ENCODE results near the gene ANKRD11. TPM values are rescaled to one million over a fixed set of nuclear protein-coding genes. Genes with fewer than 3 reads are reported as not detected.

Gene ANKRD11
- total RNA-seq, 4 donors from 2014 or later: 67.0 to 107 (median 88.9) TPM

DNA sequence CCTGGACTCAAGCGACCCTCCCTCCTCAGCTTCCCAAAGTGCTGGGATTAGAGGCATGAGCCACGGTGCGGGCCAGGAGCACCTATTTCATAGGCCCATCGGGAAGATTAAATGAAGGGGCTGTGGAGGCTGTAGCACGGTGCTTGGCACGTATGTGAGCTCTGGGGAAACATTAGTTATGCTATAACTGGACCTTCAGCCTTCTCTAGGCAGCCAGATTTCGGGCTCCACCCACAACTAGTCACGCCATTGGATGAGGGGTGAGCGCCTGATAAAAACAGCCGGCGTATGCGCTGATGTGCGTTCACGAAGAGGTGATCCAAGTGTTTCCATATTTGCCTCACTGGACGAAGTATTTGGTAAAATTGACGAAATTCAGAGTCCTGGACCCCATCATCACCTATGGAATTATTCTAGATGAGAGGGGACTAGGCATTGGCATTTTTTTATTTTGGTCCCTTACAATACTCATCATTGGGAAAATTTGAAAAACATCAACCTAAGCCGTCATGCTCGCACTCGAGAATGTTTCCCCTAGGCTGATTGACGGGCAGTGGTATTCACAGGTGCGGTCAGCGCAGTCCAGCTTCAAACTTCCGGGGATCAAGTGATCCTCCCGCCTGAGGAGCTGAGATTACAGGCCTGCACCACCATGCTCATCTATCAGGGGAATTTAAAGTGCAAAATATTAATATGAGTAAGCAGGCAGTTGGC lies 1.8 kb upstream of the ANKRD11 start:
- Histone ChIP-seq H3K27ac (peak overlapping the region in 3 of 4 donors; percentile 89 to 99 (median 94)), H3K9me3 (no peaks in the 10 kb centered on the region), H3K4me3 (peak overlapping the region in 1 of 2 donors; percentile 86), H3K36me3 (peaks cover 0 to 10% of the 10 kb centered on the region in 2 donors), H3K27me3 (no peaks in the 10 kb centered on the region), H3K4me1 (peaks cover 2 to 40% (median 14%) of the 10 kb centered on the region in 3 donors)
- TF ChIP-seq CTCF (IDR thresholded peaks at IDR 0.05): no peak
- no peak for TF ChIP-seq POLR2AphosphoS5 (IDR thresholded peaks at IDR 0.05)
- no peak for TF ChIP-seq POLR2A (IDR thresholded peaks at IDR 0.05)
- TF ChIP-seq EP300 (IDR thresholded peaks at IDR 0.05): no peak
- 64 to 79% methylated on average over 6 to 16 of the region's 24 CpGs for WGBS, 2 donors (ENCODE audit: low coverage in 1 of 2)
- no peak for ATAC-seq

DNA sequence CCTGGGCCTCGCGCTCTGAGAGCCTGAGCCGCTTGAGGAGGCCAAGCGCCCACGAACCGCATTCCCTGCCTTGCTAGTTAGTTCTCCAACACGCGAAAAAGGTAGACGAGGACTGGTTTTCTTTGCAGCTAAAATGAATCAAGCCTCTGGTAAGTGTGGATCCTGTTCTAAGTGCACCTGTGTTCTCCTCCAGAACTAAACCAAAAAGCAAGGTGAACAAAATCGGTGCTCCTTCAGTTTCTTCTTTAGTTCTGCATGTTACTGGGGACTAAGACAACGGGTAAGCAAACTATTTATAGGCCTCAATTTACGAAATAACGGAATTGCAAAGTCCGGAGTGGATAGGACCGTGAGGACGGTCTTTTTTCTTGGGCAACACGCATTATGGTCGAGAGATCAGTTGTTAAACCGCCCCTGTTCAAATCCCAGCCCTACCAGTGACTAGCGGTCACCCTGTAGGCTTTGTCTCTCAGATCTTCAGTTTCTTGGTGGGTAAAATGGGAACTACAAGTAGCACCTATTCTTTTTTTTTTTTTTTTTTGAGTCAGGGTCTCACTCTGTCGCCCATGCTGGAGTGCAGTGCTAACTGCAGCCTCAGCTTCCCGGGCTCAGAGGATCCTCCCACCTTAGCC lies 993 bp upstream of the ANKRD11 start:
- Histone ChIP-seq H3K27me3 (no peaks in the 10 kb centered on the region), H3K4me1 (peaks cover 2 to 48% (median 15%) of the 10 kb centered on the region in 3 donors), H3K9me3 (no peaks in the 10 kb centered on the region), H3K36me3 (peaks cover 0 to 10% of the 10 kb centered on the region in 2 donors), H3K4me3 (peak overlapping the region; percentile 33 to 86), H3K27ac (peak overlapping the region; percentile 60 to 99 (median 92))
- 2 to 5% methylated on average over 13 of the region's 22 CpGs for WGBS, 2 donors (ENCODE audit: low coverage in 1 of 2)
- TF ChIP-seq EP300 (IDR thresholded peaks at IDR 0.05): no peak
- peak in 2 of 4 experiments; percentile 20 to 24 for TF ChIP-seq CTCF (IDR thresholded peaks at IDR 0.05)
- no peak for ATAC-seq

DNA sequence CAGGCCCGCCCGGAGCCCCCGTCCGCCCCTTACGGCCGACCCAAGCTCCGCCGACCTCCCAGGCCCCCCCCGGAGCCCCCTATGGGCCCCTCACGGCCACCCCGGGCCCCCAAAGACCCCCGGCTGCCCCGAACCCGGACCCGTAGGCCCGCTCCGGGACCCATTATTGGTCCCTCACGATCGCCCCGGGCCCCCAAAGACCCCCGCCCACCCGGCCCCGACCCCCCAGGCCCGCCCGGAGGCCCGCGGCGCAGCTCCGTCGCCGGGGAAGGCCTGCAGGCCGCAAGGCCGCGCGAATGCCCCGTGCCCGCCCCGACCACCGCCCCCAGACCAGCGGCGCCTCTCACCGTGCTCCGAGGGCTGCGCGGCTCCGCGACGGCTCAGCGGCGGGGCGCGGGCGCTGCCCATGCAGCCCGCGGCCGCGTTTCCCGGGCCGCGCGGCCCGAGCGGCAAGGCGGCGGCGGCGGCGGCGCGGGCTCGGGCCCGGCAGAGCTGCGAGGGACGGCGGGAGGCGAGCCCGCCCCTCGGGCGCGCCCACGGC lies 393 bp downstream of the ANKRD11 start:
- no peak for ATAC-seq
- Histone ChIP-seq H3K27me3 (no peaks in the 10 kb centered on the region), H3K9me3 (no peaks in the 10 kb centered on the region), H3K27ac (peak overlapping the region; percentile 95 to 100 (median 99)), H3K4me1 (peaks cover 2 to 62% (median 25%) of the 10 kb centered on the region in 3 donors), H3K36me3 (peaks cover 0 to 10% of the 10 kb centered on the region in 2 donors), H3K4me3 (peak overlapping the region; percentile 86 to 89)
- TF ChIP-seq POLR2A (IDR thresholded peaks at IDR 0.05) (no peak), EP300 (IDR thresholded peaks at IDR 0.05) (no peak), CTCF (IDR thresholded peaks at IDR 0.05) (no peak), POLR2AphosphoS5 (IDR thresholded peaks at IDR 0.05) (no peak)
- no CpG with 5 or more reads among the region's 81 CpGs for WGBS, 2 donors (ENCODE audit: low coverage in 1 of 2)

- no peaks in the 10 kb centered on the region for H3K27me3 ChIP-seq
- peak; percentile 58 for ATAC-seq
- 0 to 1% methylated on average over 5 to 13 of the region's 71 CpGs for WGBS, 2 donors (ENCODE audit: low coverage in 1 of 2)
- peak overlapping the region; percentile 86 to 89 for H3K4me3 ChIP-seq
- H3K4me1 ChIP-seq: peaks cover 2 to 69% (median 32%) of the 10 kb centered on the region in 3 donors
- H3K9me3 ChIP-seq: no peaks in the 10 kb centered on the region
- H3K27ac ChIP-seq: peak overlapping the region; percentile 95 to 100 (median 99)
- TF ChIP-seq CTCF (IDR thresholded peaks at IDR 0.05) (peak in 3 of 4 experiments; percentile 24 to 67 (median 48)), EP300 (IDR thresholded peaks at IDR 0.05) (no peak), POLR2AphosphoS5 (IDR thresholded peaks at IDR 0.05) (peak; percentile 89), POLR2A (IDR thresholded peaks at IDR 0.05) (peak in 1 of 2 donors; percentile 14)
- H3K36me3 ChIP-seq: peaks cover 0 to 9% of the 10 kb centered on the region in 2 donors
Observed at GRCh38 chr16:89489040-89489897, 1.1 kb downstream of the ANKRD11 start.
